B cell (primary cell): ENCODE data around the gene PIGH.

ENCODE experiments used
- EZH2 ChIP-seq: IDR thresholded peaks from 2 replicates; pipeline ENCODE4 v1.6.1; 2012; ENCODE audit warnings: borderline replicate concordance, low read depth, mild to moderate bottlenecking, moderate library complexity, low read length; ENCODE audit not compliant: insufficient read depth, poor library complexity, severe bottlenecking
- TF ChIP-seq, protein P1 (sequence below): fragments of 200-600 bp; IDR thresholded peaks from one replicate; pipeline ENCODE4 v1.8.0; 2022; ENCODE audit warnings: antibody characterized with exemption, mild to moderate bottlenecking

DNA sequence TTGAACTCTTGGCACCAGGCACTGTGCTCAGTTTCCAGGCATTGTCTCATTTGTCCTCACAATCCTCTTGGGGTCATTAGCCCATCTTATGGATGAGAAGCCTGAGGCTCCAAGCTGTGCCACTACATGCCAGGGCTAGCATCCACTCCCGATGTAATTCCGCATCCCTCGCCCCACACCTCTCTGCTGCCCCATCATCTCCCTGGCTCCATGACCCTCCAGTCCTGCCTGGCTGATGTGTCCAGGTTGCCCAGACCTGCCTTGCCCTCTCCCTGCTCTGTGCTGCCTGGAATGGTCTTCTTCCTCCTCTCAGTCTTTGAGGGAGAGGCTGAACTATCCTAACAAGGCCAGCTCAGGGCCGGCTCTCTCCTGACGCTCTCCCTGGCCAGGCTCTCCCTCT, 27.5 kb downstream of the PIGH start:
- TF ChIP-seq, protein P1, sequence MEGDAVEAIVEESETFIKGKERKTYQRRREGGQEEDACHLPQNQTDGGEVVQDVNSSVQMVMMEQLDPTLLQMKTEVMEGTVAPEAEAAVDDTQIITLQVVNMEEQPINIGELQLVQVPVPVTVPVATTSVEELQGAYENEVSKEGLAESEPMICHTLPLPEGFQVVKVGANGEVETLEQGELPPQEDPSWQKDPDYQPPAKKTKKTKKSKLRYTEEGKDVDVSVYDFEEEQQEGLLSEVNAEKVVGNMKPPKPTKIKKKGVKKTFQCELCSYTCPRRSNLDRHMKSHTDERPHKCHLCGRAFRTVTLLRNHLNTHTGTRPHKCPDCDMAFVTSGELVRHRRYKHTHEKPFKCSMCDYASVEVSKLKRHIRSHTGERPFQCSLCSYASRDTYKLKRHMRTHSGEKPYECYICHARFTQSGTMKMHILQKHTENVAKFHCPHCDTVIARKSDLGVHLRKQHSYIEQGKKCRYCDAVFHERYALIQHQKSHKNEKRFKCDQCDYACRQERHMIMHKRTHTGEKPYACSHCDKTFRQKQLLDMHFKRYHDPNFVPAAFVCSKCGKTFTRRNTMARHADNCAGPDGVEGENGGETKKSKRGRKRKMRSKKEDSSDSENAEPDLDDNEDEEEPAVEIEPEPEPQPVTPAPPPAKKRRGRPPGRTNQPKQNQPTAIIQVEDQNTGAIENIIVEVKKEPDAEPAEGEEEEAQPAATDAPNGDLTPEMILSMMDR: no peak
- TF ChIP-seq EZH2: no peak
